Neural cell (in vitro differentiated cells): ENCODE measurements around the gene RGS7BP. TPM values are rescaled to one million over a fixed set of nuclear protein-coding genes. Genes with fewer than 3 reads are reported as not detected.

Source experiments
- H2AFZ ChIP-seq: fragments of 200-600, 300-800 bp; sonication (generic), shearing (Covaris generic); 2 replicates; pipeline ENCODE4 v1.6.0; 2014; ENCODE audit warnings: low read depth, mild to moderate bottlenecking, antibody characterized with exemption, low read length, moderate library complexity
- H3F3A ChIP-seq: fragments of 200-600 bp; shearing (Covaris generic); 2 replicates; pipeline ENCODE4 v1.6.1; 2016; ENCODE audit warnings: mild to moderate bottlenecking, moderate library complexity, mixed read lengths, antibody characterized with exemption, low read length; ENCODE audit not compliant: insufficient read depth, poor library complexity, severe bottlenecking
- H3K27ac ChIP-seq: fragments of 200-600, 300-800 bp; sonication (generic), shearing (Covaris generic); 2 replicates; pipeline ENCODE4 v1.5.1; 2014; ENCODE audit warnings: mild to moderate bottlenecking, low read length, moderate library complexity
- H3K27me3 ChIP-seq: fragments of 300-800, 200-600 bp; sonication (generic), shearing (Covaris generic); 2 replicates; pipeline ENCODE4 v1.6.0; 2014; ENCODE audit warnings: mild to moderate bottlenecking, low read depth, low read length, moderate library complexity; ENCODE audit not compliant: insufficient read depth
- H3K36me3 ChIP-seq: fragments of 300-800, 200-600 bp; sonication (generic), shearing (Covaris generic); 2 replicates; pipeline ENCODE4 v1.5.1; 2014; ENCODE audit warnings: mild to moderate bottlenecking, antibody characterized with exemption, low read length, moderate library complexity; ENCODE audit not compliant: insufficient read depth
- H3K4me2 ChIP-seq: fragments of 300-800, 200-600 bp; sonication (generic), shearing (Covaris generic); 2 replicates; pipeline ENCODE4 v1.6.0; 2014; ENCODE audit warnings: mild to moderate bottlenecking, low read length
- H3K4me3 ChIP-seq: fragments of 300-800, 200-600 bp; sonication (generic), shearing (Covaris generic); 2 replicates; pipeline ENCODE4 v1.5.1; 2014; ENCODE audit warnings: mild to moderate bottlenecking, low read length, moderate library complexity
- H3K79me2 ChIP-seq: fragments of 200-600 bp; shearing (Covaris generic); replicated peaks from 2 replicates; pipeline ENCODE4 v1.6.0; 2014; ENCODE audit warnings: mild to moderate bottlenecking, low read length, moderate library complexity; ENCODE audit not compliant: insufficient read depth
- H3K9ac ChIP-seq: fragments of 300-800, 200-600 bp; sonication (generic), shearing (Covaris generic); 2 replicates; pipeline ENCODE4 v1.6.1; 2016; ENCODE audit warnings: mild to moderate bottlenecking, low read length, mixed read lengths
- H3K9me2 ChIP-seq: fragments of 200-600 bp; shearing (Covaris generic); 2 replicates; pipeline ENCODE4 v1.6.1; 2016; ENCODE audit warnings: mild to moderate bottlenecking, low read length, mixed read lengths; ENCODE audit not compliant: insufficient read depth
- H3K9me3 ChIP-seq: fragments of 200-600, 300-800 bp; sonication (generic), shearing (Covaris generic); 2 replicates; pipeline ENCODE4 v1.6.1; 2016; ENCODE audit warnings: mild to moderate bottlenecking, mixed run types, low read length, moderate library complexity, mixed read lengths
- H4K20me1 ChIP-seq: fragments of 200-600 bp; shearing (Covaris generic); 2 replicates; pipeline ENCODE4 v1.6.1; 2016; ENCODE audit warnings: mild to moderate bottlenecking, mixed run types; ENCODE audit not compliant: insufficient read depth
- EP300 ChIP-seq: fragments of 450-650 bp; conservative IDR thresholded peaks from 2 replicates; pipeline ENCODE4 v1.6.1; 2014; ENCODE audit warnings: antibody characterized with exemption, mild to moderate bottlenecking, moderate library complexity; ENCODE audit not compliant: poor library complexity, severe bottlenecking
- EZH2 ChIP-seq: fragments of 200-600, 300-800 bp; shearing (Covaris generic), sonication (generic); IDR thresholded peaks from 2 replicates; pipeline ENCODE4 v1.6.1; 2014; ENCODE audit warnings: antibody characterized with exemption, low read length, borderline replicate concordance, mild to moderate bottlenecking; ENCODE audit not compliant: insufficient read depth, poor library complexity, severe bottlenecking
- MXI1 ChIP-seq: fragments of 450-650 bp; conservative IDR thresholded peaks from 2 replicates; pipeline ENCODE4 v1.6.1; 2014; ENCODE audit warnings: antibody characterized with exemption, mild to moderate bottlenecking; ENCODE audit not compliant: poor library complexity, severe bottlenecking
- POLR2AphosphoS5 ChIP-seq: IDR thresholded peaks from 2 replicates; pipeline ENCODE4 v1.6.1; 2012
- RAD21 ChIP-seq: fragments of 450-650 bp; conservative IDR thresholded peaks from 2 replicates; pipeline ENCODE4 v1.6.1; 2014; ENCODE audit warnings: antibody characterized with exemption, mild to moderate bottlenecking, moderate library complexity
- SMC3 ChIP-seq: fragments of 450-650 bp; conservative IDR thresholded peaks from 2 replicates; pipeline ENCODE4 v1.6.1; 2014; ENCODE audit warnings: antibody characterized with exemption, mild to moderate bottlenecking, moderate library complexity; ENCODE audit not compliant: poor library complexity
- TAF1 ChIP-seq: IDR thresholded peaks from 2 replicates; pipeline ENCODE4 v1.6.1; 2012; ENCODE audit warnings: low read depth
- polyA plus RNA-seq: library from polyadenylated mRNA; depleted of rRNA; stranded (reverse); fragments of >200 nt; gene quantifications from 2 replicates; pipeline ENCODE4 v1.2.3, GENCODE V29; 2014
- TF ChIP-seq, protein P1 (sequence below): IDR thresholded peaks from 2 replicates; pipeline ENCODE4 v1.6.1; 2012; ENCODE audit warnings: borderline replicate concordance
- TF ChIP-seq, protein P2 (sequence below): fragments of 450-650 bp; IDR thresholded peaks from 2 replicates; pipeline ENCODE4 v1.5.1; 2014; ENCODE audit warnings: antibody characterized with exemption, mild to moderate bottlenecking, moderate library complexity; ENCODE audit not compliant: poor library complexity, severe bottlenecking

The RGS7BP gene
- polyA plus RNA-seq, 1 donor from 2014 or later, result 9.5 TPM

DNA sequence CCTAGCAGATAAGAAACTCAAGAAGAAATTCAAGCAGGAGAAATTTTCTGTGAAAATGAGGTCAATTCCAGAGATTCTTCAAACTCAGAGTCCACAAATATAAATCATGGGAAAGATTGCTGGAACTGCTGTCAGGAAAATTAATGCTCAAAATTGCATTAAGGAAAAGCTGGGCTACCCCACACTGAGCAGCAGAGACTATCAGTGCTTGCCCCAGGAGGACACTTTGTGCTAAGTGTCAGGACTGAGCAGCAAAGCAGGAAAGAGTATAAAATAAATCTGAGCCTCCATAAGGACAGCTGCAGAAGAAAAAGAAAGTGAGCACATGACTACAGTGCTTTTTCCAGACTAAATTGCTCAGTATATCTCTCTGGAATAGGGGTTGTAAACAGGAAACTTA is 81.6 kb downstream of the RGS7BP start:
- Histone ChIP-seq H3K36me3 (no peaks in the 10 kb centered on the region), H3K79me2 (no peaks in the 10 kb centered on the region), H4K20me1 (no peaks in the 10 kb centered on the region), H3K27ac (peak overlapping the region; percentile 3), H2AFZ (no peak overlapping the region), H3K9me2 (no peaks in the 10 kb centered on the region), H3K9ac (no peak overlapping the region), H3K4me3 (no peak overlapping the region), H3K27me3 (no peaks in the 10 kb centered on the region), H3F3A (no peaks in the 10 kb centered on the region), H3K9me3 (no peaks in the 10 kb centered on the region), H3K4me2 (peak overlapping the region; percentile 1)
- TF ChIP-seq SMC3 (no peak), POLR2AphosphoS5 (peak; percentile 46), MXI1 (no peak), TAF1 (no peak), RAD21 (no peak), EP300 (no peak), EZH2 (no peak)
- TF ChIP-seq, protein P1, sequence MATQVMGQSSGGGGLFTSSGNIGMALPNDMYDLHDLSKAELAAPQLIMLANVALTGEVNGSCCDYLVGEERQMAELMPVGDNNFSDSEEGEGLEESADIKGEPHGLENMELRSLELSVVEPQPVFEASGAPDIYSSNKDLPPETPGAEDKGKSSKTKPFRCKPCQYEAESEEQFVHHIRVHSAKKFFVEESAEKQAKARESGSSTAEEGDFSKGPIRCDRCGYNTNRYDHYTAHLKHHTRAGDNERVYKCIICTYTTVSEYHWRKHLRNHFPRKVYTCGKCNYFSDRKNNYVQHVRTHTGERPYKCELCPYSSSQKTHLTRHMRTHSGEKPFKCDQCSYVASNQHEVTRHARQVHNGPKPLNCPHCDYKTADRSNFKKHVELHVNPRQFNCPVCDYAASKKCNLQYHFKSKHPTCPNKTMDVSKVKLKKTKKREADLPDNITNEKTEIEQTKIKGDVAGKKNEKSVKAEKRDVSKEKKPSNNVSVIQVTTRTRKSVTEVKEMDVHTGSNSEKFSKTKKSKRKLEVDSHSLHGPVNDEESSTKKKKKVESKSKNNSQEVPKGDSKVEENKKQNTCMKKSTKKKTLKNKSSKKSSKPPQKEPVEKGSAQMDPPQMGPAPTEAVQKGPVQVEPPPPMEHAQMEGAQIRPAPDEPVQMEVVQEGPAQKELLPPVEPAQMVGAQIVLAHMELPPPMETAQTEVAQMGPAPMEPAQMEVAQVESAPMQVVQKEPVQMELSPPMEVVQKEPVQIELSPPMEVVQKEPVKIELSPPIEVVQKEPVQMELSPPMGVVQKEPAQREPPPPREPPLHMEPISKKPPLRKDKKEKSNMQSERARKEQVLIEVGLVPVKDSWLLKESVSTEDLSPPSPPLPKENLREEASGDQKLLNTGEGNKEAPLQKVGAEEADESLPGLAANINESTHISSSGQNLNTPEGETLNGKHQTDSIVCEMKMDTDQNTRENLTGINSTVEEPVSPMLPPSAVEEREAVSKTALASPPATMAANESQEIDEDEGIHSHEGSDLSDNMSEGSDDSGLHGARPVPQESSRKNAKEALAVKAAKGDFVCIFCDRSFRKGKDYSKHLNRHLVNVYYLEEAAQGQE, result peak; percentile 93
- TF ChIP-seq, protein P2, sequence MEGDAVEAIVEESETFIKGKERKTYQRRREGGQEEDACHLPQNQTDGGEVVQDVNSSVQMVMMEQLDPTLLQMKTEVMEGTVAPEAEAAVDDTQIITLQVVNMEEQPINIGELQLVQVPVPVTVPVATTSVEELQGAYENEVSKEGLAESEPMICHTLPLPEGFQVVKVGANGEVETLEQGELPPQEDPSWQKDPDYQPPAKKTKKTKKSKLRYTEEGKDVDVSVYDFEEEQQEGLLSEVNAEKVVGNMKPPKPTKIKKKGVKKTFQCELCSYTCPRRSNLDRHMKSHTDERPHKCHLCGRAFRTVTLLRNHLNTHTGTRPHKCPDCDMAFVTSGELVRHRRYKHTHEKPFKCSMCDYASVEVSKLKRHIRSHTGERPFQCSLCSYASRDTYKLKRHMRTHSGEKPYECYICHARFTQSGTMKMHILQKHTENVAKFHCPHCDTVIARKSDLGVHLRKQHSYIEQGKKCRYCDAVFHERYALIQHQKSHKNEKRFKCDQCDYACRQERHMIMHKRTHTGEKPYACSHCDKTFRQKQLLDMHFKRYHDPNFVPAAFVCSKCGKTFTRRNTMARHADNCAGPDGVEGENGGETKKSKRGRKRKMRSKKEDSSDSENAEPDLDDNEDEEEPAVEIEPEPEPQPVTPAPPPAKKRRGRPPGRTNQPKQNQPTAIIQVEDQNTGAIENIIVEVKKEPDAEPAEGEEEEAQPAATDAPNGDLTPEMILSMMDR, result no peak

DNA sequence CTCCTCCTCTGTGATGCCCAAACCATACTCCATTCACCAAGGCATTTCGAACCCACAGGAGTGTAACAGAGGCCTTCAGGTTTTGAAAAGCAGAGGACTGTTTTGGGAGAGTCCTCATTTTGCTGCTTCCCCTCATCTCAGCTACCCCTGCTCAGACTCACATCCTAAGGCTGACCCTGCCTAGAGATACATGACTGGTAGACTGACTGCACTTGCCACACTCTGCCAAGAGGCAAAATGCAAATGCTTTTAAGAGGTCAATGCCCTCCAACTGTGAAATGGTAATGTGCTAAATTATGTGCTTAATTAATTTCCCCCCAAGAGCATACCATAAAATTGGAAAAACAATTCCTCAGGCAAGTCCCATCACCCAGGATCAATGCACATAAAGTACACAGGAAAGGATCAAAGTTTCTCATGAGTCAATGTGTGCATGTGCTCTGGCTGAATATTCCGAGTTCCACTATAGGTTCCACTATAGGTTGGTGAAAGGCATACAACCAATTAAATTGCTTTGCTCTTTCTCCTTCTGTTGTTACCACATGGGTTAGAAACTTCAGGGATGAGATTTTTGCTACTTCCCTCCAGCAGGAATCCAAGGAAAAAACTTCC is 87.0 kb downstream of the RGS7BP start:
- Histone ChIP-seq H3K9me2 (no peaks in the 10 kb centered on the region), H3K9me3 (no peaks in the 10 kb centered on the region), H3K9ac (no peak overlapping the region), H3K4me3 (no peak overlapping the region), H2AFZ (no peak overlapping the region), H3K27ac (no peak overlapping the region), H4K20me1 (no peaks in the 10 kb centered on the region), H3F3A (no peaks in the 10 kb centered on the region), H3K36me3 (no peaks in the 10 kb centered on the region), H3K4me2 (no peak overlapping the region), H3K27me3 (no peaks in the 10 kb centered on the region), H3K79me2 (no peaks in the 10 kb centered on the region)
- TF ChIP-seq POLR2AphosphoS5 (no peak), EP300 (no peak), TAF1 (no peak), SMC3 (no peak), MXI1 (no peak), RAD21 (no peak)
- TF ChIP-seq, protein P1, result no peak
- TF ChIP-seq, protein P2, result no peak
